H1 (cell line): ENCODE results near the gene TBCD. TPM values are rescaled to one million over a fixed set of nuclear protein-coding genes. Genes with fewer than 3 reads are reported as not detected.

Source experiments
- CTCF ChIA-PET: fragments of 300-600 bp; sonication (Branson Sonifier 250); formaldehyde crosslinking; loops from one replicate; lab custom pipeline; 2021; ENCODE audit not compliant: partially characterized antibody; lab: Charles Lee
- POLR2A ChIA-PET: fragments of 300-600 bp; sonication (Branson Sonifier 250); formaldehyde crosslinking; loops from one replicate; lab custom pipeline; 2021; ENCODE audit warnings: inconsistent platforms; ENCODE audit not compliant: partially characterized antibody; lab: Charles Lee
- DNase-seq, 2 experiments: peaks; one replicate each; pipeline versions ENCODE4 v3.0.0 to v3.0.0-alpha.2; 2010 to 2022; ENCODE audit warnings: low spot score in 2 of 2, low read depth in 1 of 2, mixed read lengths in 1 of 2
- FAIRE-seq: peaks from 2 replicates; lab custom pipeline; 2011; peaks lifted over from hg19 to GRCh38; lab: Jason Lieb, UNC
- H2AFZ ChIP-seq: 2 replicates; pipeline ENCODE4 v1.8.1; 2012; ENCODE audit warnings: low read length, inconsistent platforms
- H2AK5ac ChIP-seq: 2 replicates; pipeline ENCODE4 v1.6.1; 2013; ENCODE audit warnings: low read depth, low read length
- H2BK120ac ChIP-seq: replicated peaks from 2 replicates; pipeline ENCODE3; 2013; ENCODE audit warnings: low read depth, low read length, inconsistent platforms
- H2BK12ac ChIP-seq: 2 replicates; pipeline ENCODE4 v1.6.1; 2013; ENCODE audit warnings: low read depth, low read length
- H2BK15ac ChIP-seq: 2 replicates; pipeline ENCODE4 v1.6.1; 2013; ENCODE audit warnings: low read length
- H2BK20ac ChIP-seq: 2 replicates; pipeline ENCODE4 v1.6.1; 2013; ENCODE audit warnings: low read length
- H2BK5ac ChIP-seq: 2 replicates; pipeline ENCODE4 v1.6.1; 2013; ENCODE audit warnings: low read depth, low read length
- H3K14ac ChIP-seq: 2 replicates; pipeline ENCODE4 v1.6.1; 2013; ENCODE audit warnings: inconsistent platforms; ENCODE audit not compliant: insufficient read length
- H3K18ac ChIP-seq: 2 replicates; pipeline ENCODE4 v1.6.1; 2013; ENCODE audit warnings: low read length; ENCODE audit errors: extremely low read depth
- H3K23ac ChIP-seq: 2 replicates; pipeline ENCODE4 v1.6.1; 2013; ENCODE audit warnings: inconsistent platforms; ENCODE audit not compliant: insufficient read length
- H3K23me2 ChIP-seq: 2 replicates; pipeline ENCODE4 v1.6.1; 2013; ENCODE audit warnings: low read depth, low read length
- H3K27ac ChIP-seq: 2 replicates; pipeline ENCODE4 v1.6.1; 2011; ENCODE audit warnings: low read depth, low read length, inconsistent platforms
- H3K27me3 ChIP-seq, 4 experiments: replicated peaks in 1 of 4; 1 replicate in 1 of 4; 2 replicates in 3 of 4; pipeline versions ENCODE4 v1.6.1 to v1.8.1; 2011 to 2013; ENCODE audit warnings: low read length in 3 of 4, mild to moderate bottlenecking in 3 of 4, inconsistent platforms in 2 of 4, mixed read lengths in 2 of 4, moderate library complexity in 1 of 4; ENCODE audit not compliant: control insufficient read depth in 3 of 4, insufficient read depth in 3 of 4; ENCODE audit errors: extremely low read depth in 1 of 4
- H3K36me3 ChIP-seq, 4 experiments: 2 replicates each; pipeline versions ENCODE4 v1.6.1 to v1.8.1; 2011 to 2013; ENCODE audit warnings: mild to moderate bottlenecking in 4 of 4, low read length in 3 of 4, moderate library complexity in 2 of 4, control low read depth in 1 of 4, inconsistent platforms in 1 of 4; ENCODE audit not compliant: insufficient read depth in 4 of 4, control insufficient read depth in 2 of 4
- H3K4ac ChIP-seq: replicated peaks from 2 replicates; pipeline ENCODE3; 2013; ENCODE audit warnings: low read length, low read depth, mixed read lengths, inconsistent platforms; ENCODE audit not compliant: insufficient read length
- H3K4me1 ChIP-seq, 4 experiments: replicated peaks in 1 of 4; 1 replicate in 1 of 4; 2 replicates in 3 of 4; pipeline versions ENCODE4 v1.6.1 to v1.8.1; 2011 to 2013; ENCODE audit warnings: low read length in 3 of 4, inconsistent platforms in 2 of 4, mixed read lengths in 1 of 4; ENCODE audit not compliant: insufficient read depth in 4 of 4, control insufficient read depth in 3 of 4
- H3K4me2 ChIP-seq, 2 experiments: 2 replicates each; pipeline versions ENCODE4 v1.6.1 to v1.8.1; 2011 to 2013; ENCODE audit warnings: low read depth in 2 of 2, low read length in 2 of 2, control low read depth in 1 of 2, inconsistent platforms in 1 of 2, mild to moderate bottlenecking in 1 of 2; ENCODE audit not compliant: insufficient read depth in 1 of 2
- H3K4me3 ChIP-seq, 4 experiments: fragments of 200-600, 300-600 bp in 1 of 4; sonication (generic), shearing (Covaris generic), sonication (Bioruptor Twin) in 1 of 4; 2 replicates each; pipeline versions ENCODE4 v1.5.1 to v1.8.1; 2011 to 2016; ENCODE audit warnings: low read length in 4 of 4, low read depth in 3 of 4, control low read depth in 2 of 4, inconsistent platforms in 2 of 4, mild to moderate bottlenecking in 2 of 4, mixed read lengths in 1 of 4, moderate library complexity in 1 of 4; ENCODE audit not compliant: insufficient read depth in 2 of 4; ENCODE audit errors: extremely low read depth in 1 of 4
- H3K56ac ChIP-seq: replicated peaks from 2 replicates; pipeline ENCODE3; 2013; ENCODE audit warnings: low read depth, mild to moderate bottlenecking, mixed read lengths, low read length, inconsistent platforms; ENCODE audit not compliant: insufficient read length
- H3K79me1 ChIP-seq: 2 replicates; pipeline ENCODE4 v1.6.1; 2013; ENCODE audit warnings: low read depth, low read length, control low read depth
- H3K79me2 ChIP-seq, 2 experiments: 2 replicates each; pipeline versions ENCODE4 v1.6.1 to v1.8.1; 2012 to 2013; ENCODE audit warnings: low read length in 2 of 2, mild to moderate bottlenecking in 2 of 2, inconsistent platforms in 1 of 2; ENCODE audit not compliant: insufficient read depth in 2 of 2, control insufficient read depth in 1 of 2
- H3K9ac ChIP-seq, 4 experiments: replicated peaks in 1 of 4; 1 replicate in 1 of 4; 2 replicates in 3 of 4; pipeline versions ENCODE4 v1.6.1 to v1.8.1; 2011 to 2013; ENCODE audit warnings: low read depth in 3 of 4, low read length in 3 of 4, control low read depth in 2 of 4, mild to moderate bottlenecking in 2 of 4, moderate library complexity in 2 of 4, inconsistent platforms in 1 of 4; ENCODE audit errors: extremely low read depth in 1 of 4
- H3K9me3 ChIP-seq, 2 experiments: 2 replicates each; pipeline versions ENCODE4 v1.6.1 to v1.8.1; 2012 to 2013; ENCODE audit warnings: mild to moderate bottlenecking in 2 of 2, moderate library complexity in 2 of 2, control low read depth in 1 of 2, inconsistent platforms in 1 of 2, low read depth in 1 of 2, low read length in 1 of 2, mixed read lengths in 1 of 2; ENCODE audit not compliant: insufficient read depth in 2 of 2
- H4K20me1 ChIP-seq, 2 experiments: replicated peaks in 1 of 2; 2 replicates each; pipeline versions ENCODE3 to v1.8.1; 2011 to 2013; ENCODE audit warnings: inconsistent platforms in 2 of 2, low read length in 2 of 2, mild to moderate bottlenecking in 1 of 2; ENCODE audit not compliant: insufficient read depth in 2 of 2, control insufficient read depth in 1 of 2
- H4K5ac ChIP-seq: 2 replicates; pipeline ENCODE4 v1.6.1; 2013; ENCODE audit warnings: low read length, low read depth, mixed read lengths, inconsistent platforms; ENCODE audit not compliant: insufficient read length
- H4K8ac ChIP-seq: 2 replicates; pipeline ENCODE4 v1.8.0; 2013; ENCODE audit warnings: mild to moderate bottlenecking, moderate library complexity, low read length, inconsistent platforms; ENCODE audit not compliant: insufficient read depth; ENCODE audit errors: extremely low read depth
- H4K91ac ChIP-seq: replicated peaks from 2 replicates; pipeline ENCODE3; 2013; ENCODE audit warnings: low read length, mixed read lengths, inconsistent platforms; ENCODE audit not compliant: insufficient read length
- CBX8 ChIP-seq: fragments of 300-800, 300-1000 bp; sonication (generic); IDR thresholded peaks from 2 replicates; pipeline ENCODE4 v1.7.1; 2016; ENCODE audit warnings: low read depth, low read length, borderline replicate concordance
- CTCF ChIP-seq, 3 experiments: IDR thresholded peaks; 1 replicate in 2 of 3; 2 replicates in 1 of 3; pipeline versions ENCODE4 v1.5.1 to v1.6.1; 2011; ENCODE audit warnings: low read length in 3 of 3, mild to moderate bottlenecking in 3 of 3, inconsistent platforms in 2 of 3, low read depth in 1 of 3, moderate library complexity in 1 of 3; ENCODE audit not compliant: insufficient read depth in 1 of 3; ENCODE audit errors: control extremely low read depth in 1 of 3
- HDAC6 ChIP-seq: IDR thresholded peaks from one replicate; pipeline ENCODE4 v1.7.1; 2012; ENCODE audit warnings: low read depth, mild to moderate bottlenecking, inconsistent platforms, low read length, moderate library complexity
- MAX ChIP-seq: IDR thresholded peaks from 2 replicates; pipeline ENCODE4 v1.6.1; 2012; ENCODE audit warnings: inconsistent platforms
- POLR2AphosphoS5 ChIP-seq: IDR thresholded peaks from 2 replicates; pipeline ENCODE4 v1.6.1; 2011; ENCODE audit warnings: low read depth, low read length
- SAP30 ChIP-seq: fragments of 300-600 bp; sonication (generic); IDR thresholded peaks from 2 replicates; pipeline ENCODE4 v1.7.1; 2012; ENCODE audit warnings: low read length, moderate library complexity, mild to moderate bottlenecking, inconsistent platforms; ENCODE audit not compliant: insufficient read depth, insufficient replicate concordance
- SP2 ChIP-seq: IDR thresholded peaks from 2 replicates; pipeline ENCODE4 v1.6.1; 2012; ENCODE audit warnings: mild to moderate bottlenecking, low read length, inconsistent platforms
- TAF7 ChIP-seq: optimal IDR thresholded peaks from 2 replicates; pipeline ENCODE3; 2011; ENCODE audit warnings: low read depth, mild to moderate bottlenecking, inconsistent platforms, low read length, moderate library complexity, borderline replicate concordance
- TBP ChIP-seq: IDR thresholded peaks from 2 replicates; pipeline ENCODE4 v1.6.1; 2011; ENCODE audit warnings: low read depth, low read length, improper control_type of control experiment
- USF2 ChIP-seq: IDR thresholded peaks from 2 replicates; pipeline ENCODE4 v1.6.1; 2011; ENCODE audit warnings: low read length, improper control_type of control experiment
- whole genome bisulfite sequencing, 2 experiments: shearing (Covaris generic) in 1 of 2; methylation state at CpG; one replicate each; pipeline versions ENCODE4 v1.1.6 to v1.1.7; 2013 to 2015; ENCODE audit warnings: low lambda C conversion rate in 2 of 2, mixed read lengths in 2 of 2, inconsistent platforms in 1 of 2, low coverage in 1 of 2, missing lambda C conversion rate in 1 of 2; ENCODE audit not compliant: insufficient replicate concordance in 2 of 2, insufficient coverage in 1 of 2, insufficient read length in 1 of 2; ENCODE audit errors: extremely low coverage in 1 of 2, missing lambda C conversion rate in 1 of 2; 5-methylcytosine and 5-hydroxymethylcytosine counted together
- polyA plus RNA-seq, 7 experiments: library from polyadenylated mRNA; depleted of rRNA in 3 of 7; stranded (reverse) in 5 of 7; unstranded in 2 of 7; fragments of >200 nt in 5 of 7; fragments of 200-250 nt in 2 of 7; gene quantifications; 1 replicate in 5 of 7; 2 replicates in 1 of 7; 4 replicates in 1 of 7; pipeline versions ENCODE4 v1.2.1 to v1.2.3, GENCODE V29; 2011 to 2013; ENCODE audit warnings: missing spikeins in 2 of 7, mixed read lengths in 2 of 7
- total RNA-seq: library from RNA; stranded (reverse); fragmentation: NEBNext Ultra II Directional; extraction: Animal tissue kit (Norgen Biotek cat#: 25700); gene quantifications from 2 replicates; pipeline ENCODE4 v1.2.1, GENCODE V29; 2021

Gene TBCD
- total and polyA plus RNA-seq, 2 of the 8 experiments (the other 6 are each of a cell fraction or from before 2014, with no cell fraction given), result 118 to 162 TPM

GRCh38 chr17:82812601-82813000, 60.7 kb downstream of the TBCD start:
- H3K9me3 ChIP-seq, result peaks cover 0 to 3% of the 10 kb centered on the region in 2 experiments; a peak in 1 of 4 replicates
- FAIRE-seq, result no peak
- 89% methylated on average over 17 of the region's 17 CpGs; no CpG with 5 or more reads in 1 of the 2 experiments for WGBS, 2 experiments
- no peak for TF ChIP-seq MAX
- TF ChIP-seq SP2, result no peak
- TF ChIP-seq TAF7, result no peak
- TF ChIP-seq TBP, result no peak
- no peak for TF ChIP-seq CBX8
- TF ChIP-seq POLR2AphosphoS5, result no peak
- TF ChIP-seq SAP30, result no peak
- TF ChIP-seq HDAC6, result no peak
- TF ChIP-seq CTCF (IDR thresholded peaks at IDR 0.05; ENCODE audit: control extremely low read depth in 1 of 3, insufficient read depth in 1 of 3, low read depth in 1 of 3, low read length in 3 of 3), result no peak
- no peak for TF ChIP-seq USF2

More at GRCh38 chr17:82812601-82813000, 60.7 kb downstream of the TBCD start:
- CTCF ChIA-PET, result interaction anchor here (0.8 to 3.5 kb wide), 4 partner anchors 11 to 105 kb away, joined by 3 to 14 read pairs (median 4); no protein-coding TSS in a partner anchor
- Histone ChIP-seq H4K5ac (no peak overlapping the region), H2BK12ac (no peak overlapping the region), H3K79me2 (no peaks in the 10 kb centered on the region), H2AFZ (no peak overlapping the region), H3K27ac (no peak overlapping the region), H3K4me3 (no peak overlapping the region), H3K4me1 (no peaks in the 10 kb centered on the region), H3K4ac (no peak overlapping the region), H3K56ac (no peak overlapping the region), H4K20me1 (peaks cover 0 to 2% of the 10 kb centered on the region in 2 experiments), H3K23ac (no peak overlapping the region), H4K91ac (no peak overlapping the region), H2BK5ac (no peak overlapping the region), H3K9ac (no peak overlapping the region), H3K4me2 (no peak overlapping the region), H4K8ac (no peak overlapping the region), H3K27me3 (no peaks in the 10 kb centered on the region), H3K36me3 (peaks cover 8 to 53% (median 22%) of the 10 kb centered on the region in 4 experiments; a peak in 7 of 8 replicates), H2BK120ac (no peak overlapping the region), H3K14ac (no peak overlapping the region), H2BK15ac (no peak overlapping the region), H3K18ac (no peak overlapping the region), H3K23me2 (no peaks in the 10 kb centered on the region), H3K79me1 (no peaks in the 10 kb centered on the region), H2BK20ac (no peak overlapping the region), H2AK5ac (no peak overlapping the region)
- no peak for DNase-seq
- POLR2A ChIA-PET, result no interaction called here
